ENCODE measurements around the gene EPOP.
A peak's percentile ranks its signal among the peaks of the same experiment; 100 is the strongest.

The EPOP gene

DNA sequence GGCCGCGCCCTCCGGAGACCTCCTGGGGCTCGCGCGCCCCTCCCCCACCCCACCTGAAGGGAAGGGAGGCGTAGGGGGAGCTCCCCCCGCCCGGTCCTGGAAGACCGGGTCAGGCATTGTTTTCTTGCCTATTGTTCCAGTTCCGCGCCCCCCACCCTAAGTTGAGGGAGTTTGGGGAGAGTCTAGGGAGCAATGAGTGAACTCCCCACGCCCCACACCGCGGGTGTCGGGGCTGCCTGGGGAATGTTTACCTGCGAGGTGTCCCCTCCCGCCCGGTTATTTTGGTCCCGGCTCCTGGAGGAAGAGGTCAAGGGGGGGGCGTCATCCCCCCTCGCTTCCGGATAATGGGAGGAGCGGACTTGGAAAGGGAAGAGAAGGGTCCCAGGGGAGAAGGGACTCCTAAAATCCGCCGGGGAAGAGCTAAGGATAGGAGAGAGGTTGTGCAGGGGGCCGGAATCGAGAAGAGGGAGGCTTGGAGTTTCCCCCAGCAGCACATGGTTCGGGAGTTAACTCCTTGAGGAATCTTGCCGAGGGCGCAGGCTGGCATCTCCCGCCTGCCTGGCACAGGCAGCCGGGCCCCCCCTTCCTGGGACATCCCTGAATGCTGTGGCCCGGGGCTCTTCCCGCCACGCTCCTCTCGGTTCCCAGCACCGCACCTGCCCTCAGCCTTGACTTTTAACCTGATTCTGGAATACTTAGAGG is 31.2 kb upstream of the EPOP start:
- DNase-seq (ENCODE audit: low read depth in 2 of 2) = peak in 1 of 2 donors; percentile 52

DNA sequence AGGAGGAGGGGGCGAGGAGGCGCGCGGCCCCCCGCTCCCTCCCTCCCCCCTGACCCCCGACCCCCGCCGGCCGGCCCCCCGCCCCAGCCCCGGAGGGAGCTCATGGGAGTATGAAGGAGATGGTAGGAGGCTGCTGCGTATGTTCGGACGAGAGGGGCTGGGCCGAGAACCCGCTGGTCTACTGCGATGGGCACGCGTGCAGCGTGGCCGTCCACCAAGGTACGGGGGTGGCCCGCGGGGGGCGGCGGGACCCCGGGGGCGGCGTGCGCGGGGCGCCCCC is 30.7 kb upstream of the EPOP start:
- DNase-seq (ENCODE audit: low read depth in 2 of 2) = no peak

DNA sequence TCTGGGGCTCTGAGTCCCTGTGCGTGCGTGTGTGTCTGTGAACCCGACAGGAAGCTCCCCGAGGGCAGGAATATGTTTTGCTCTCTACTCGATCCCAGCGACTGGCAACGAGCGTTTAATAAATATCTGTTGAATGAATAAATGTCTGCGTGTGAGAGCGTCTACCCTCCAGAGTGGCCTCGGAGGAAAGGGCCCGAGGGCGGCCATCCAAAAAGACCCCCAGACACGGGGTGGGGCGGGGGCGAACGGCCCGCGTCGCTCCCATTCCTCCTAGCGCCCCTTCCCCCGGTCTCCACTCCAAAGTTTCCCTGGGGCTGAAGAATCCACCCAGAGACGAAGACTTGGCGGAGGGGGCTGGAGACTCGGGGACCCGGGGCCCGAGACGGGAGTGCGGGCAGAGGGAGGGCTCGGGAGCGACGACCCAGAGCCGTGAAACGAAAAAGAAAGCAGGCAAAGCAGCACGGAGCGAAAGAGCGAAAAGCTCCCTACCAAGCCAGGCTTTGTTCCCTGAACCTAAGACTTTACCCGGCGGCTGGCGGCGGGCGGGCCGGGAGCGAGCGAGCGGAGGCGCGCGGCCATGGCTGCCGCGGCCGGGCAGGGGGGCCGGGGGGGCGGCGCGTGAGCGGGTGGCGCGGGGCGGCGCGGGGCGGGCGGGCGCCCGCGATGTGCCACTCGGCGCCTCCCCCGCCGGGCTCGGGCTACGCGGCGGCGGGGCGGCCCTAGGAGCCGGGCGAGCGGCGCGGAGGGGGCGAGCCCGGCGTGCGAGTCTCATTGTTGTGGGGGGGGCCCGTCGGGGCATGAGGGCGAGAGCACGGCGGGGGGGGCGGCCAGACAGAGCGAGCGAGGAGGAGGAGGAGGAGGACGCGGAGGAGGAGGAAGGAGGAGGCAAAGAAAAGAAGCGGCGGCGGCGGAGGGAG is 30.1 kb upstream of the EPOP start, which contains the start of gene MLLT6:
Gene MLLT6 (plus strand): TSS at position 668 of the 917 bp plus-strand sequence. CDS start 360 bp downstream, outside the sequence.
- DNase-seq (ENCODE audit: low read depth in 2 of 2) = peak; percentile 81 to 87

DNA sequence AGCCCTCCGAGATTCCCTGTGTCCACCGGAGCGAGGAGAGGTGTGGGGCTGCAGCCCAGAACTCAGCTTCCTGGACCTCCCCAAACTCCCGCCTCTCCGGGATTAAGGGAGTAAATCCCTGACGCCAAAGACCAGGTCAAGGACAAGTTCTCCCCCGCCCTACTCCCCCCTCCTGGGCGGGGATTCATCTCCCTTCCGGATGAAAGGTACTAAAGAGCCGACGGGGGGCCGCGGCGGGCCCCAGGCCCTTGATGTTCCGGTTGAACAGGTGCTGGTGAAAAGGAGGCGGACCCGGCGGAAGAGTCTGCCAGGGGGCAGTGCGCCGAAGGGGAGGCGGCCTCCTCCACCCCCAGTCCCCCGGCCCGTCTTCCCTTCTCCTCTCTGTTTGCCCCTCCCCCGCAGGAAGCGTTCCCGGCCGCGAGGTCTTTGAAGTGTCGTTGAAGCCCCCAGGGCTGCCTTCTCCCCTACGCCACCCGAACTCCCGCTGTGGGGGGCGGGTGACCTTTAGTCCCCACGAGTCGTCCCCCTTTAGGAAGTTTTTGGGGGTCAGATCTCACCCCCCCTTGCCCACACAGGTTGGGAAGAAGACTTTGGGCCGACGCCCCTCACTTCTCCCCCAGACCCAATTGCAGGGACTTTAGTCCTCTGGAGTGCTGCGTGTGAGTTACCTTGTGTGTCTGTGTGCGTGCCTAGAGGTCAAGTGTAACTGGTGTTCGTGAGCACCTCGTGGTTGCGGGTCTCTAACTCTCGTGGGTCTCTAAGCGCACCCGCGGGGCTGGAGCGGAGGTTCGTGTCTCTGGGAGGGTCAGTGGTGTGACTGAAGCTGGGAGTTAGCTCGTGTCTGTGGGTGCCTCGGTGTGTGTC is 29.2 kb upstream of the EPOP start:
- DNase-seq (ENCODE audit: low read depth in 2 of 2) = peak; percentile 83 to 87

DNA sequence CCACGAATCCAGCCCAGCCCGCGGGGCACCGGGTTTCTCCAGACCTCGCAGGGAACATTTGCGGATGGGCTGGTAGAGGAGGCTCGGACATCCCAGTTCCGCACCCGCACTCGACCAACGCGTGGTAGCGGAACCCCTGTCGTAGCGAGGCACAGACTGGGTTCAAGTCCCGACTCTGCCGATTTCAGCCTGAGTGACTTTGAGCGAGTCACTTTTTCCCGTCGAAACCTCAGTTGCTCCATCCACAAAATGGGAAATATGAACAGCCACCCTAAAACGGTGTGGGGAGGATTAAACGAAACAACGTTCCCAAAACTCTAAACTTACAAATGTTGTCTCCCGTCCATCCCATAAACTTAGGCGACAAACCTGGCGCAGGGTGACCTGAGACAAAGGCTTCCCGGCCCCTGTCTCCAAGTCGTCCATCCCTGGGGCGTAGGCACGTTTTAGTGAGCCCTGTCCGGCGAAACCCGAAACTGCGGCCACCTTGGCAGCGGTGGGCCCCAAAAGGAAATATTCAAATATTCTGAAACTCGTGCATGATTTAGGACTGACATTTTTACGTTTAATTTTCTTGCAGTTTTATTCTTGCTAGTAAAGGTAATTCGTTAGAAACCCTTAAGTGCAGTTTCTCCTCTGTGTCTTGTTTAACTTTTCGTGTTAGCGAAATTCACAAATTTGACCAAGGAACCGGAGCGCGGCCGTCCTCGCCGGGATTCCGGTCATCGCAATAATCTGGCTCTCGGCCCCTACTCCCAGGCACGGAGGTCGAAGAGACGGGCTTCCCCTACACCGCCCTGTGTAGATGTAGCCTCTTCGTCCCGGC is 28.4 kb upstream of the EPOP start:
- DNase-seq (ENCODE audit: low read depth in 2 of 2) = no peak

DNA sequence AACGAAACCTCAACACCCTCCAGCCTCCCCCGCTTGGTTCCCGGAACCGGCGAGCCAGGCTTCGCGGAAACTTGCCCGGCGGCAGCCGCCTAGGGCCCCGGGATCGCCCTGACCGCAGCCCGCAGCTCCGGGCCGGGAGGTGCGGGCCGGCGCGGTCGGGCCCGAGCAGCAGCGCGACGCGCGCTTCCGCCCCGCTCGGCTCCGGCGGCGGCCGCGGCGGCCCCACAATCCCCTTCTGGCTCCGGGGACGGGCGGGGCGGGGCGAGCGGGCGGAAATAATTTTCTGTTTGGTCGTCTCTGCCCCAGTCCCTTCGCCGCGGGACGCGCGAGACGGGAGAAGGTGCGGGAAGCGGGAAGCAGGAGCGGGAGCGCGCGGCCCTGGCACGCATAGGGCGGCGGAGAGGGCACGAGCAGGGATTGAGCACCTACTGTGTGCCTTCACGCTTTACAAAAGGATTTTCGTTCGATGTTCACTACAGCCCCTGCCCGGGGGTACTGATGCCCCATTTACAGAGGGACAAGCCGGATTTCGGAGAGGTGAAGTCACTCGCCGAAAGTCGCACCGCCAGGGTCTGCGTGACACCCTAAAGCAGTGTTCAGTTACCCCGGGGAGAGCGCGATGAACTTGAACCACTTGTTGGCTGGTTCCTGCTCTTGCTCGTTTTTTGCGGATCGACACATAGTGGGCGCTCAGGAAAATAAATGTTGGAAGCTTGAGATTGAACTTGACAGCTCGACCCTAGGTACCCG is 27.6 kb upstream of the EPOP start:
- peak; percentile 75 to 81 for DNase-seq (ENCODE audit: low read depth in 2 of 2)

DNA sequence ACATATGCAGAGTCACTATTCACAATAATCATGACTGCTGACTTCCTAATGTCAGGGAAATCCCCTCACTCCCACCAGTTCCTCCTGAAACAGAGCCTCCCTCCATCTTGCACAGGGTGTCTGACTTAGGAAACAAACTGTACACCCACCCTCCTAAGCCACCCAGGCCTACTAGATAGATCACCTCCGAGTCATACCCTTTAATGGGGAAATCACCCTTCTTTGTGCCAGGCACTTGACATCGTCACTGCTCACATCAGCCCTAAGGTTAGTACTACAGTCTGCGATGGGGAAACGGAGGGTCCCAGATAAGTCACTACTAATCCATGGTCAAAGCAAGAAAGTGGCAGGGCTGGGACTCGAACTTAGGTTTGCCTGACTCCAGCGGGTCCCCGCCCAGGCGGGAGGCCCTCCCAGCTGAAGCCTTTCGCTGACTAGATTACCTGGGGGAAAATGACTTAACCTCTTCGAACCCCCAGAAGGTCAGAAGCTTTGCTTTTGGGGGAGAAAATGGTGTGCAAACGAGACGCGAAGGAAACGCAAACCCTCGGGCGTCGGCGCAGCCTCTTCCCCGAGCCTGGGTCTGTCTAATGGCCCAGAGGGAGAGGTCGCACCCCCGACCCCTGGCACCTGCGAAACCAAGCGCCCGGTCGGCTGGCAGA is 26.9 kb upstream of the EPOP start:
- peak; percentile 68 to 86 for DNase-seq (ENCODE audit: low read depth in 2 of 2)

DNA sequence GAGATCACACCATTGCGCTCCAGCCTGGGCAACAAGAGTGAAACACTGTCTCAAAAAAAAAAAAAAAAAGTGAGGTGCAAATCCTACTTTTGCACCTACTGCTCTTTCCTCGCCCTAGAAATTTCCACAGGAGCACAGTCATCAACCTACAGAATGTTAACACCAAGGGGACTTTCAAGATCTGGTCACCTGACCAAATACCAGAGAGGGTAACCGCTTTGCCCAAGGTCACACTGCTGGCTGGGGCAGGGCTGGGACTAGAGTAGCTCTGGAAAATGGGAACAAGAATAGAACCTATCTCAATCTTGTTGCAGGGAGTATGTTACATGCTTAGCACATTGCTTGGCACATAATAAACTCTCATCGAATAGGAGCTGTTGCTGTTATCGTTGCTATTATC is 24.0 kb upstream of the EPOP start:
- no peak for DNase-seq (ENCODE audit: low read depth in 2 of 2)

DNA sequence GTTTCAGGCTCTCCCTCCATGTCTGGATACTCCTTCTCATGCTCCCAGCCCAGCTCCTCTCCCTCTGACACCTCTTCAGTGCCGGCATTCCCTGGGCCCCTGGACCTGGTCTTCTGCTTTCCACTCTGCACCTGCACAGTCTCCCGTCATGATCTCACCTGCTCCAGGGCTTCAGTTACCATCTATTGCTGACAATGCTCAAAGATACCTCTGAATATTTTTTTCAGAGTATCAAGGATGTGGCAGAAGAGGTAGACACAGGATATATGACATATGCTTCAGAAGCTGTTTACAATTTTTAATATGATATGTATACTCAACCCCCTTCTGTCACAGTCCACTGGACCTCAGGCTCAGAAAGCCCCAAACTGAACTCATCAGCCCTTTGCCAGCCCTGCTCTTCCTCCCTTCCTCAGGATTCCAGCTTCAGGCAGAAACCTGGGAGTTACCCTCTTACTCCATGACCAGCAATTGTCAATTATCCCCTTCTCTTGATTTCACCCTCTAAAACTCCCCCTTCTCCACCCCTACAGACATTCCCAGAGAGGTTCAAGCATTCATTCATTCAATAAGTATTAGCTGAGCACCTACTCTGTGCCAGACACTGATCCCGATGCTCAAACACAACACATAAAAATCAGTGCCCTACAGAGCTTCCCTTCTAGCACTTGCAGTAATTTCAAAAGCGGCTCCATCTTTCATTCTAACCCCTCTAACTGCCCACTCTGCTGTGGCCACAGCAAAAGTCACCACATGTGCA is 22.5 kb upstream of the EPOP start:
- DNase-seq (ENCODE audit: low read depth in 2 of 2) = no peak

DNA sequence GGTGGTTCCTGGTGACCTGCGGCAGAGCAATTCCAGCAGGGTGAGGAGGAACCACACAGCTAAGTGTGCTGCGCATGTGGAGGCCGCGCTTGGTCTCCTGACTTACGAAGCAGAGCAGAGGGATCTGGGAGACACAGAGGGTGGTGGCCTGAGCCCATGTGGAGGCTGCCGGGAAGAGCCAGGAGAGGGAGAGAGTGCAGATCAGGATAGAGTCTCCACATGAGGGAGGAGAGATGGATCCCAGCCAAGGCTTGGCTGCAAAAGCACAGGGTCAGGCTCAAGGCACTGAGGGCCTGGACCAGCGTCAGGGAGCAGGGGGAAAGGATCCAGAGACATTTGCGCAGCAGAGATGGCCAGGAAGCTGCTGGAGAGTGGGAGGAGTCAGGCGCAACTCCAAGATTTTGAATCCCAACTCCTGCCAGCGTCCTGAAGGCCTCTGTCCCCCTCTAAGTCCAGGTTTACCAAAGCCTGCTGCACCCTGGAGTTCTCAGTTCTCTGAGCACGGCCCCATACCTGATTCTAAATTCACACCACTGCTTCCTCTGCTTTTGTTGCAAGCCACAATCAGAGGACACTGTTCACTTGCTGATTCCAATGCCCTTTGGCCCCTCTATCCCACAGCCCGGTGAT is 19.1 kb upstream of the EPOP start:
- no peak for DNase-seq (ENCODE audit: low read depth in 2 of 2)

DNA sequence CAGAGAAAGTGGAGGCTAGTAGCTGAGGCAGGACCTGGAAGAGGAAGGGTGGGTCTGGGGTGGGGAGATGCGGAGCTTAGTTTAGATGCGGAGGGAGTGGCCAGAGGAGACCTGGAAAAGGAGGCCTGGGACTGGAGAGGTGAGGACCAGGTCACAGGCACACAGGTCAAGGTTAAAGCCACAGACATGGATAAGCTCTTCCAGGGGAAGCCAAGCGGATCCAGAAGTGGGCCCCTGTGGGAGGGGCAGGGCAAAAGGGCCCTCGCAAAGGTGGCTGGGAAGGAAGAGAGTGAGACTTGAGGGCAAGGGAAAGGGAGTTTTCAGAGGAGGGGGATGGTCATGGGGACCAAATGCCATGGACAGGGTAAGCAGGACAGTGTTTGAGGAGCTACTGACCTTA is 16.4 kb upstream of the EPOP start:
- no peak for DNase-seq (ENCODE audit: low read depth in 2 of 2)

DNA sequence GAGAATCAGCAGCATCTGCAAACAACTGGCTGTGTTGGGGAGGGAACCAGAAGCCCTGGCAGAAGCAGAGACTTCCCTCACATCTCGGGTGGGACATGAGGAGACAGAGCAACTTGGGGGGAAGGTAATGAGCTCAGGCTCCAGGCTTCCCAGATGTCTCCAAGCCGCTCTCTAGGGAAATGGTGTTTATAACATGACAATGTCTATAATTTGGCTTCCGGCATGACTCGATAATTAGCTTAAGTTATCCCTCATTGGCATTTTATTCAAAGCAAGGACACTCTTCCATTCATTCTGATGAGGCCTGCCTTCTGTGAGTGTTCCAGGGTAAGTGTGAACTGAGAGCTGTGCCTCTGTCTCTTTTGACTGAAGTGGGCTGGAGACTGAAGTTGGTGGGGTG is 15.6 kb upstream of the EPOP start:
- no peak for DNase-seq (ENCODE audit: low read depth in 2 of 2)

DNA sequence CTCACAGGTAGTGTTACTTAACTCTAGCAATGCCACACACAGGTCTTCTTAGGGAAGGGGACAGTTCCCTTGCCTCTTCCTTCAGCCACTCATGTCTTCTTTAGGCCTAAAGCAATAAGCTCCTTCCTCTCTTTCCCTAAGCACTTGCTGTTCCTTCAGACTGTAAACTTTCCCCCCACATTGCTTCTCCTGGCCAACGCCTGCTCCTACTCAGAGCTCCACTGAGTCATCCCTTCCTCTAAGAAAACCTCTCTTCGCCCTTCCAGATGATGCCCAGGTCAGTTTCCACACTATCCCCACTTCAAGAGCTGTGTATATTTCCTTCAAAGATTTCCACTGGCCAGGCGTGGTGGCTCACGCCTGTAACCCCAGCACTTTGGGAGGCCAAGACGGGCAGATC is 12.5 kb upstream of the EPOP start:
- no peak for DNase-seq (ENCODE audit: low read depth in 2 of 2)

DNA sequence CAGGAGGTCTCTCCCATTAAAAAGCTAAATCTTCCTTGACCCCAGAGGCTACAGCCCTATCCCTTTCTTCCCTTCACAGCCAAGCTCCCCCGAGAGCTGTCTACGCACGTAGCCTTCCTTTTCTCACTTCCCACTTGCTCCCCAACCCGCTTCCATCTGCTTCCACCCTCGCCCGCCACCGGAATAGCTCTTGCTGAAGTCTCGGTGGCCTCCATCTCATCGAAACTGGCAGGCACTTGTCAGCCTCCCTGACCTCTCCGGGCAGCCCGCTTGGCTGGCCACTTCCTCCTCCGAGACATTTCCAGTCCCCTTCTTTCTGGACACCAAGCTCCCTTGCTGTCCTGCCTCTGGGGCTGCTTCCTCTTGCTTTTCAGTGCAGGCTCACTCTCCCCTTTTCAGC is 10.7 kb upstream of the EPOP start:
- no peak for DNase-seq (ENCODE audit: low read depth in 2 of 2)

DNA sequence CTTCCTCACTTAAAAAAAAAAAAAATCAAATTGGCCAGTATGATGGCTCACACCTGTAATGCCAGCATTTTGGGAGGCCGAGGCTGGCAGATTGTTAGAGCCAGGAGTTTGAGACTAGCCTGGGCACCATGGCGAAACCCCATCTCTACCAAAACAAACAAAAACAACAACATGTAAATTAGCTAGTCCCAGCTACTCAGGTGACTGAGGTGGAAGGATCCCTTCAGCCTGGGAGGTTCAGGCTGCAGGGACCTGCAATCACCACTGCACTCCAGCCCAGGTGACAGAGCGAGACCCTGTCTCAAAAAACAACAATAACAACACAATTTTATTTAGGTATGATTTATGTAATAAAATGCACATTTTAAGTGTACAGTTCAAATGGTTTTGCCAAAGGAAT is 6.3 kb upstream of the EPOP start:
- no peak for DNase-seq (ENCODE audit: low read depth in 2 of 2)

DNA sequence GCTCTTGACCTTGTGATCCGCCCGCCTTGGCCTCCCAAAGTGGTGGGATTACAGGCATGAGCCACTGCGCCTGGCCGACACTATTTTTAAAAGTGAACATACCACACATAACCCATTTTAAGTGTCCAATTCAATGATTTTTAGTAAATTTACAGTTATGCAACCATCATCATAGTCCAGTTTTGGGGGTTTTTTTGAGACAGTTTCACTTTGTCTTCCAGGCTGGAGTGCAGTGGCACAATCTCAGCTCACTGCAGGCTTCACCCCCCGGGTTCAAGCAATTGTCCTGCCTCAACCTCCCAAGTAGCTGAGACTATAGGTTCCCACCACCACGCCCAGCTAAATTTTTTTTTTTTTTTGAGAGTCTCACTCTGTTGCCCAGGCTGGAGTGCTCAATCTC is 3.1 kb upstream of the EPOP start:
- no peak for DNase-seq (ENCODE audit: low read depth in 2 of 2)

DNA sequence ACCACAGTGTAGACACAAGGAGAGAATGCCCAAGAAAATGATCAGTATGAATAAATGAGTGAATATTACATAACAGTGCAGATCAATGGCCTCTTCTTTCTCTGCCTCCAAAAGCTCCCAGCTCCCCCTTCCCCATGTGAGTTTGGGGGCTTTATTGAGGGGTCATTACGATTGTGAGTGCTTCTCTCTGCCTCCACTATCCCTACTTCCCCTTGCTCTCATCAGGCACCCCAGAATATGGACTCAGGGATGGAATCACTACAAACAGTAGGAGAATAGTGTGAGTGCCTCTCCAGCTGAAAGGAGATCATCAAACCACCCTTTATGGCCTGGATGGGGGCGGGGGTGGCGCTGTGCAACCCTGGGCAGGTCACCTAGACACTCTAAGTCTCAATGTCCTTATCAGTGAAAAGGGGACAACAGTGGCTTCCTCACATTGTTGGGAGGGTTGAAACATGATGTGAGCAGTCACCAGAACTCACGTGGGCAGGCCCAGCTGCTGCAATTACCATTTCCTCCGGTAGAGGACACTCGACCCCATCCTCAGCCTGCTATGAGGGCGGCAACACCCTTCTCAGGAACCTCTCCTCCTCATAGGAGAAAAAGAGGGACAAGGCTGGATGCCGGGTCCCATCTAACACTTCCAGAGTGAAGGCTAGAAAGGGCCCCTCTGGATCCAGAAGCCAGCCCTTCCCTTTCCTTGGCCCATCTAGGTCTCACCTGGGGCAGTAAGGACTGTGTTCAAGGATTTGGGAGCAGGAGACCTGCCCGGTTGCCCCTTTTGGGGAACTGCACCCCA is 2.1 kb upstream of the EPOP start:
- peak; percentile 67 for DNase-seq (ENCODE audit: low read depth in 2 of 2)

Measured in stimulated activated CD8-positive, alpha-beta memory T cell treated with anti-CD3 and anti-CD28 coated beads, Interleukin-7, amount 100 ng/mL, for 4 hours (primary cell).